NCI-H226 (cell line): ENCODE measurements around the gene DNAH17.

Experiments
- DNase-seq: peaks from one replicate; pipeline ENCODE4 v3.0.0-alpha.2; 2015

DNAH17 gene

GRCh38 chr17:78441271-78441971 lies 135.8 kb downstream of the DNAH17 start:
- DNase-seq, result no peak

DNA sequence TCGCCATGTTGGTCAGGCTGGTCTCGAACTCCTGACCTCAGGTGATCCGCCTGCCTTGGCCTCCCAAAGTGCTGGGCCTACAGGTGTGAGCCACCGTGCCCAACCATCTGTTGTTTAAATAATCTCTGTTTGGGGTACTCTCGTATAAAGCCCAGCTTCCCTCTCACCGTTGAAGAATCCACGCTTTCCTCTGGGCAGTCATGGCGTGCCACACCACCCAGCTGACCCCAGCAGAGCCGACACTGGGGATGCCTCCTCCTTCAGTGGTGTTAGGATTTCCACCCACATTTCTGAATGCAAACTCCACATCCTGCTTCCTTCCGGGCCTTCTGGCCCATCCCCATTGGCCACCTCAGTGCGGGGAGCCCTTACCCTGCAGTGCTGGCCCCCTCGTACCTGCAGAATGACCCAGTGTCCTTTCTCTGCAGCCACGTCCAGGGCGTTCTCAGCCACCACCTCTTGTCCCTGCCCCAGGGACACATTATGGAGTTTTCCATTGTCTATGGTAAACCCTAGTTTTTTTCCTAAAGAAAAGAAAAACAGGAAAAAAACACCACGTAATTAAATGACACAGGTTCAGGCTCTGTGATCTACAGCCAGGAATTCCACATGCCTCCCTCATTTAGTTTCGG lies 138.4 kb downstream of the DNAH17 start:
- DNase-seq, result no peak

GRCh38 chr17:78438271-78438691 lies 138.9 kb downstream of the DNAH17 start:
- DNase-seq, result no peak

DNA sequence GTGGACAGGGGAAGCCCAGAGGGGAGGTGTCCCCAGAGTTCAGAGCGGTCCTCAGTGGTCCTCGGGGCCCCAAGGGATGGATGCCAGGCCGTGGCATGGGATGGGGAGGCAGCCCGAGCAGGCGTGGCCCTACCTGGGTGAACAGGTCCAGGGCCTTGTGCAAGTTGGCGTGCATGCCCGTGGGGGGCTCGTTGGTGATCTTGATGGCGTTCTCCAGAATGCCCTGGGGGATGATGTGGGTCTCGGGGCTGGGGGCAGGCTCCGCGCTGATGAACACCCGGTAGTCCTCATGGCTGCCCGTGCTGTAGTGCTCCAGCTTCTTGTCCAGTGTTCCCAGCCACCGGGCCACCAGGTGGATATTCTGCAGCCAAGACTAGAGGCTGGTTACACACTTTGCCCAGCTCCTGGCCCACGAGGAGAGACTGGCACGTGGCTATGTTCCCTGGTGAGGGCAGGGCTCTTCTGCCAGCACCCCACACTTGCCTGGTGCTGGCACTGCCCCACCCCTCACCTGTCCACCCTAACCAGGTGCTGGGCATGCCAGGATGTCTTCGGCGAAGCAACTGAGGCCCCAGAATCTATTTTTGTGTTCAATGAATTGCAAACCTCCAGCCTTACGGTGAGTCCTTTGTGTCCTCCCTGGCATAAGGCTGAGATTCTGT lies 139.6 kb downstream of the DNAH17 start:
- DNase-seq, result no peak

DNA sequence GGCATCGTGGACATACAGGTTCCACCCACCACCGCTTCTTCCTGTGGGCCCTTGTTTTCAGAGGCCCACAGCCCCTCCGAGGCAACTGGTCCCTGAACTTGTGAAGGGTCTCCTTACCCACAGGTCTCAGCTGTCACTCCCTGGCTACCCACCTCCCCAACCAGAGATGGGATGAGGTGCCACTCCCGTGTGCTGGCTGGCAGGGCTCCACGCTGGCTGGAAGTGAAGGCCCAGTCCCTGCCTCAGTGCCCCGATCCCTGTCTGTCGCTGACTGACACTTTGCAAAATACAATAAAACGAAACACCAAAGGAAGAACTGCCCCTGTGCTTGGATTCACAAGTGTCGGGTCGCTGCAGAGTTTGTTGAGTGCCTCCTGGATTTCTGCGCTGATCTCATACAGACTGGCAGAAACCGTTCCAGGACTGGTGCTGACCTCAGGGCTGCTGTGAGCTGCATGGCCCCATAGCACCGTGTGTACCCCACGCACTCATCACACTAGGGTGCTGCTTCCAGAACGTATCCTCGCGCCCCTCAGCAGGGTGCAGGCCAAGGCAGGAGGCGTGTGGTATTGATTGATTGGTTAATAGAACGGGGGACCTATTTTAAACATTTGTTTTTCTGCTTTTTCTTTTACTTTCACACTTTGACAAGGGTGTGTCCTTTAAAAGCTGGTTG lies 141.7 kb downstream of the DNAH17 start:
- no peak for DNase-seq

GRCh38 chr17:78434455-78435329 lies 142.5 kb downstream of the DNAH17 start:
- no peak for DNase-seq

DNA sequence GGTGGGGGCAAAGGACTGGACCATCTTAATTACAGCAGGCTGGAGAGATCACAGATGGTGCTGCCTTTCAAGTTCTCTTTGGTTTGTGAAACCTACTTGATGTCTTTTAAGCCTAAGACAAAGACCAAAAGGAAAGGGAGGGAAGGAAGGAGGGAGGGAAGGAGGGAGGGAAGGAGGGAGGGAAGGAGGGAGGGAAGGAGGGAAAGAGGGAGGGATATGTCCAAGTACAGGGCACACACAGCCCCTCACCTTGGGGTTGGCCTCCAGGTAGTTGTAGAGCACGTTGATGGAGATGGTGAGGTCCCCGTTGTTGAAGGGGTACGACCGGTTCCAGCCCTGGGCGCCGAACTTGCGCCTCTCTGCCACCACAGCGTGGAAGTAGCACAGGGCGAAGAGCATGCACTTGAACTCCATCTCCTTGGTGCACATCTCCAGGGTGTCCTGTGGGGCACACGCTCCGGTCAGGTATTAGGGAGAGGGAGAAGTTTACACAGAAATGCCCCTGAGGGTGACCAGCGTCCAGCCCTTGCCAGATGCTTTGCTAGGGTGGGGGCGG lies 143.3 kb downstream of the DNAH17 start:
- no peak for DNase-seq

GRCh38 chr17:78433013-78433727 lies 144.0 kb downstream of the DNAH17 start:
- no peak for DNase-seq

GRCh38 chr17:78432226-78433012 lies 144.8 kb downstream of the DNAH17 start:
- no peak for DNase-seq

DNA sequence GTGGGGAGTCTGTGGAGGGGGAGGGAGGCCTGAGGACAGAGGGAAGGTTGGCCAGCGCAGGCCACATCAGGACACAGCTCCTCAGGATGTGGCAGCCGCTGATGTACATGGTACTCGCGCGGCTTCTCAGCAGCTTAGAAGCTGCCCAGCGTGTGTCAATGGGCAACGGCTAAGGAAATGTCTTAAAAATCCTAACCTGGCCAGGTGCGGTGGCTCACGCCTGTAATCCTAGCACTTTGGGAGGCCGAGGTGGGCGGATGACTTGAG lies 145.6 kb downstream of the DNAH17 start:
- DNase-seq, result no peak

GRCh38 chr17:78430892-78431691 lies 146.1 kb downstream of the DNAH17 start:
- no peak for DNase-seq

DNA sequence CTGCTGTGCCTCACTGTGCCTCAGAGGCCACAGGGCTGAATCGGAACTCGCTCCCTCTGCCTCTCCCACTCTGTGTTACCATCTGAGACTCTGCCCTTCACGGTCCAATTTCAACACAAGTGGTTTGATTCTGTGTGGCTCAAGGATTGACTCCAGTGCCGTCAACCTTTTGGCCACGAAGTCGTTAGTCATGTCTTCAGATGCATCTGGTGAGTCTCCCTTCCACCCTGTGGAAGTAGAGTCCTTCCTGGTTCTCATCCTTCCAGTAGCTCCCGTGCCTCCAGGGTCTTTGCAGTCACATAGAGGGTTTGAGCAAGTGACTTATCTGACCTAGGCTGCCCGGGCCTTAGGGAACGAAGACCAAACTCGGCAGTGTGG lies 147.6 kb downstream of the DNAH17 start:
- DNase-seq, result no peak

DNA sequence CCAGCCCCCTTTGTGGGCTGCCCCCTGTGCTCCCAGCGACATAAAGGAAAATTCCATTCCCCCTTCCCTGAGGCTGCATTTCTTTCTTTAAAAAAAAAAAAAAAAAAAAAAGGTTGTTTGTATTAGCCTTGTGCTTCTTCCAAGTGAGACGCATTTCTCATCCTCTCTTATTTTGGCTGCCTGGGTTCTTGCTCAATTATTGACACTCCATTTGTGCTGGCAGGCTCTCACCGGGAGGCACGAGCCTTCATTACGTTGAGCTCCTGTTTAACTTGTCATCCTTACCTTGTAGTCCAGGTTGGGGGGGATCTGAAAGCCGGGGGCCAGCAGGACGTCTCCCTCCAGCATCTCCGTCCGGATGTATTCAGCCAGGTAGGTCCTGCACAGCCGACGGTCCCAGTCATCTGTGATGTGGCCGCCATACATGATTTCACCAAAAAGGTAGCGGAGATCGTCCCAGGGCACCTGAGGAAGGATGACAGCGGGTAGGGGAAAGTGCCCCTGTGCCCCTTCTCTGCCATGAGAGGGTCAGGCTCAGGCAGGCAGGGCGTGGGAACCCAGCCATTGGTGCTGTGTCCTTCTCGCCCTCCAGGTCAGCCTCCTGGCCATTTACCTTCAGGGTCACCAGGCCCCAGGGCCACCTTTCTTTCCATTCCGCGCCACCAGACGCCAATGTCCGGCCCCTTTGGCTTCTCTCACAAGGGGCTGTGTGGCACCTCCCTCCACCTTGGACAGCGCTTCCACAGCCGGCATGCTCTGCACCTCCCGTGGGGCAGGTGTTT lies 148.2 kb downstream of the DNAH17 start:
- no peak for DNase-seq

DNA sequence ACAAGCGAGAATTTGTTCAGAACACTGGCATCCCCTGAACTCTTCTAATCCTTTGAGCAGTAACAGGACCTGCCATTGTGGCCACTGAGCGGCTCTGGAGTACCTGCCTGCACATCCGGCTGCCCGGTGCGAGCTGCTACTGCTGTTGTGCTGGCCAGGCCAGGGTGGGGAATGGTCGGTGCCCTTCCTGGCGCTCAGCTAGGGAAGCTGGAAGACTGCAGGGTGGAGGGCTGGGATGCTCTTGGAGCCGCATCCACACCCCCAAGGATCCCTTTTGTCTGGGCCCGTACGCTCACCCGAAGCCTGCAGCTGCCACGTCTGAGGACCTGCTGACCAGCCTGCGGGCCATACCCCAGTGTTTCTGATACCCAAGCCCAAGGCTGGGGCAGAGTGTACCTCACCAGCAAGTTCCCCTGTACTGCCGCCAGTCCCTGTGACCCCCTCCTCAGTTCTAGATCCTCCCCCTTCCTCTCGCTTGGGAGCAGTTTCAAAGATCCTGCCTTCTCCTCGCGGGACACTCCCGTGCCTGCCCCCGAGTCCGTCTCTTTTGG lies 149.1 kb downstream of the DNAH17 start:
- no peak for DNase-seq

- no peak for DNase-seq
These were observed 150.1 kb downstream of the DNAH17 start for GRCh38 chr17:78427140-78427539.

GRCh38 chr17:78426293-78426879 lies 150.8 kb downstream of the DNAH17 start:
- DNase-seq, result no peak

GRCh38 chr17:78425429-78425828 lies 151.8 kb downstream of the DNAH17 start:
- DNase-seq, result no peak

GRCh38 chr17:78423961-78424675 lies 153.1 kb downstream of the DNAH17 start:
- DNase-seq, result no peak
